Naive thymus-derived CD4-positive, alpha-beta T cell (primary cell): ENCODE data around the gene OSBPL8. TPM values are rescaled to one million over a fixed set of nuclear protein-coding genes. Genes with fewer than 3 reads are reported as not detected.

Experiments
- ATAC-seq: fragments of 150-1000 bp; cut with Tn5 transposase; 2 replicates; pipeline ENCODE4 v1.10.0; 2021; ENCODE audit warnings: mild to moderate bottlenecking, moderate library complexity
- CTCF ChIA-PET: fragments of 350-600 bp; sonication (Branson Sonifier 250); formaldehyde crosslinking; loops from one replicate; lab custom pipeline; 2021; ENCODE audit warnings: antibody characterized with exemption; lab: Charles Lee
- POLR2A ChIA-PET: fragments of 350-600 bp; sonication (Branson Sonifier 250); formaldehyde crosslinking; loops from one replicate; lab custom pipeline; 2021; ENCODE audit warnings: antibody characterized with exemption, inconsistent platforms; lab: Charles Lee
- DNase-seq, 9 donors: peaks; one replicate each; pipeline versions ENCODE4 v3.0.0 to v3.0.0-alpha.2; 2020 to 2022; ENCODE audit warnings: mixed read lengths in 1 of 9
- H3K27ac ChIP-seq: one replicate; pipeline ENCODE4 v1.7.0; 2013; ENCODE audit warnings: mild to moderate bottlenecking, low read depth, low read length, moderate library complexity
- H3K27me3 ChIP-seq, 2 donors: one replicate each; pipeline ENCODE4 v1.7.0; 2013; ENCODE audit warnings: low read length in 2 of 2, mild to moderate bottlenecking in 2 of 2, moderate library complexity in 2 of 2; ENCODE audit not compliant: control insufficient read depth in 2 of 2, insufficient read depth in 2 of 2
- H3K36me3 ChIP-seq, 3 experiments: 1 replicate in 2 of 3; 2 replicates in 1 of 3; pipeline ENCODE4 v1.7.0; 2013; ENCODE audit warnings: low read length in 3 of 3, mild to moderate bottlenecking in 3 of 3, moderate library complexity in 1 of 3; ENCODE audit not compliant: insufficient read depth in 3 of 3, control insufficient read depth in 2 of 3
- H3K4me1 ChIP-seq, 2 donors: one replicate each; pipeline ENCODE4 v1.7.0; 2013; ENCODE audit warnings: low read length in 2 of 2, mild to moderate bottlenecking in 2 of 2, moderate library complexity in 1 of 2; ENCODE audit not compliant: control insufficient read depth in 2 of 2, insufficient read depth in 2 of 2
- H3K4me3 ChIP-seq: 2 replicates; pipeline ENCODE4 v1.7.0; 2013; ENCODE audit warnings: mild to moderate bottlenecking, low read length
- H3K9me3 ChIP-seq, 3 experiments: 1 replicate in 2 of 3; 2 replicates in 1 of 3; pipeline ENCODE4 v1.7.0; 2013; ENCODE audit warnings: low read length in 3 of 3; ENCODE audit not compliant: control insufficient read depth in 2 of 3
- H3K27ac Mint-ChIP-seq, 9 donors: one replicate each; pipeline ENCODE4 v1.8.0; 2020 to 2022; ENCODE audit warnings: mixed read lengths in 9 of 9, mild to moderate bottlenecking in 8 of 9, moderate library complexity in 5 of 9, inconsistent platforms in 2 of 9
- H3K27me3 Mint-ChIP-seq, 5 donors: one replicate each; pipeline ENCODE4 v1.8.0; 2021 to 2022; ENCODE audit warnings: mixed read lengths in 5 of 5, mild to moderate bottlenecking in 1 of 5
- H3K36me3 Mint-ChIP-seq, 5 donors: one replicate each; pipeline ENCODE4 v1.8.0; 2020 to 2022; ENCODE audit warnings: mixed read lengths in 5 of 5, mild to moderate bottlenecking in 3 of 5, inconsistent platforms in 1 of 5
- H3K4me1 Mint-ChIP-seq, 7 donors: one replicate each; pipeline ENCODE4 v1.8.0; 2020 to 2022; ENCODE audit warnings: mixed read lengths in 7 of 7, mild to moderate bottlenecking in 3 of 7, inconsistent platforms in 1 of 7
- H3K4me3 Mint-ChIP-seq, 10 donors: one replicate each; pipeline ENCODE4 v1.8.0; 2020 to 2022; ENCODE audit warnings: mild to moderate bottlenecking in 10 of 10, mixed read lengths in 10 of 10, moderate library complexity in 6 of 10, inconsistent platforms in 2 of 10
- H3K9me3 Mint-ChIP-seq, 11 donors: one replicate each; pipeline ENCODE4 v1.8.0; 2020 to 2022; ENCODE audit warnings: mixed read lengths in 11 of 11, mild to moderate bottlenecking in 4 of 11, inconsistent platforms in 1 of 11, moderate library complexity in 1 of 11
- intact Hi-C, 2 donors: fragments of 100-400 bp; cut with micrococcal nuclease; formaldehyde crosslinking; loops; one replicate each; pipeline ENCODE4 v1.15.1; 2023
- polyA plus RNA-seq, 2 donors: library from polyadenylated mRNA; unstranded; fragments of 300-500 nt; fragmentation: Illumina TruSeq; gene quantifications; one replicate each; pipeline ENCODE4 v1.2.3, GENCODE V29; 2021
- total RNA-seq, 6 experiments: library from RNA in 5 of 6; stranded (reverse) in 5 of 6; gene quantifications; 1 replicate in 5 of 6; 2 replicates in 1 of 6; pipeline ENCODE4 v1.2.3 and lab custom pipeline; 2021 to 2026

OSBPL8 gene
- total and polyA plus RNA-seq, 7 experiments from 2014 or later: 113 to 157 (median 122) TPM

GRCh38 chr12:76529226-76529918 is 30.2 kb downstream of the OSBPL8 start:
- H3K4me1 Mint-ChIP-seq: peaks cover 8 to 78% (median 65%) of the 10 kb centered on the region in 7 donors
- POLR2A ChIA-PET: interaction anchor here (1.8 kb wide), 1 partner anchor 30 kb away, joined by 8 read pairs; the partner anchor contains the start of gene OSBPL8
- peaks cover 0 to 4% (median 0%) of the 10 kb centered on the region in 11 donors for H3K9me3 Mint-ChIP-seq
- H3K27me3 ChIP-seq: no peaks in the 10 kb centered on the region
- H3K36me3 ChIP-seq: no peaks in the 10 kb centered on the region
- H3K4me3 ChIP-seq: no peak overlapping the region
- no peaks in the 10 kb centered on the region for H3K9me3 ChIP-seq
- DNase-seq (no peak), ATAC-seq (peak; percentile 26)
- peak overlapping the region in 2 of 10 donors; percentile 12 to 13 for H3K4me3 Mint-ChIP-seq
- peaks cover 8 to 46% (median 35%) of the 10 kb centered on the region in 5 donors for H3K36me3 Mint-ChIP-seq
- peaks cover 0 to 8% of the 10 kb centered on the region in 2 donors for H3K4me1 ChIP-seq
- peak overlapping the region in 2 of 9 donors; percentile 1 to 51 for H3K27ac Mint-ChIP-seq
- CTCF ChIA-PET: no interaction called here
- H3K27me3 Mint-ChIP-seq: no peaks in the 10 kb centered on the region
- H3K27ac ChIP-seq: no peak overlapping the region
- intact Hi-C loops: no loop called here

- DNase-seq: no peak
- no peaks in the 10 kb centered on the region for H3K9me3 ChIP-seq
- no peaks in the 10 kb centered on the region for H3K27me3 ChIP-seq
- H3K9me3 Mint-ChIP-seq: peaks cover 0 to 27% (median 4%) of the 10 kb centered on the region in 11 donors
- no peak for ATAC-seq
- CTCF ChIA-PET: no interaction called here
- H3K4me1 ChIP-seq: no peaks in the 10 kb centered on the region
- H3K27ac ChIP-seq: no peak overlapping the region
- no peak overlapping the region for H3K4me3 ChIP-seq
- POLR2A ChIA-PET: no interaction called here
- peaks cover 15 to 75% (median 52%) of the 10 kb centered on the region in 5 donors for H3K36me3 Mint-ChIP-seq
- H3K36me3 ChIP-seq: no peaks in the 10 kb centered on the region
- peaks cover 33 to 81% (median 66%) of the 10 kb centered on the region in 7 donors for H3K4me1 Mint-ChIP-seq
- no peaks in the 10 kb centered on the region for H3K27me3 Mint-ChIP-seq
- peak overlapping the region in 1 of 9 donors; percentile 43 for H3K27ac Mint-ChIP-seq
- peak overlapping the region in 2 of 10 donors; percentile 7 to 20 for H3K4me3 Mint-ChIP-seq
- intact Hi-C loops: loop anchor here in 1 of 2 donors (5.0 kb wide), 1 partner anchor 34 kb away; the partner anchor contains the start of gene OSBPL8
Measured at GRCh38 chr12:76523408-76523807, 36.2 kb downstream of the OSBPL8 start.

DNA sequence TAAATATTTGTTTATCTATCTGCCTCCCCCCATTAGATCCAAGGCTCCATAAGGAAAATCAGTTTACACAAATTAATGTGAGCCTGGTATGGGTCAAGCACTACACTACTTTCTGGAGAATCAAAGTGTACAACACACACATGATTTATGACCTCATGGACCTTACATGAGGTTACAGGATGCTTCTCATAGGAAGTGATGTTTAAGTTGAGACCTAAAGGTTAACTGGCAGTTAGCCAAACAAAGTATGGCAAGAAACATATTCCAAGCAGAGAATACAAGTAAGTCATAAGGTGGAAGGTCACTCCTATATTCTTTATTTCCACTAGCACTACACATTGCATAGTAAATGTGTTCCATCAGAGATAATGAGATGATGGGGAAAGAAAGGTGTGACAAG is 39.2 kb downstream of the OSBPL8 start:
- Histone ChIP-seq H3K27me3 (no peaks in the 10 kb centered on the region), H3K9me3 (no peaks in the 10 kb centered on the region), H3K4me3 (no peak overlapping the region), H3K4me1 (no peaks in the 10 kb centered on the region), H3K36me3 (no peaks in the 10 kb centered on the region), H3K27ac (no peak overlapping the region)
- intact Hi-C loops: loop anchor here in 1 of 2 donors (5.0 kb wide), 1 partner anchor 37 kb away; the partner anchor contains the start of gene OSBPL8
- Mint-ChIP-seq H3K27ac (peak overlapping the region in 2 of 9 donors; percentile 50 to 65), H3K4me3 (peak overlapping the region in 2 of 10 donors; percentile 18 to 32), H3K4me1 (peaks cover 33 to 88% (median 60%) of the 10 kb centered on the region in 7 donors), H3K36me3 (peaks cover 16 to 72% (median 59%) of the 10 kb centered on the region in 5 donors), H3K27me3 (no peaks in the 10 kb centered on the region), H3K9me3 (peaks cover 0 to 33% (median 4%) of the 10 kb centered on the region in 11 donors)
- ATAC-seq (no peak), DNase-seq (no peak)
- ChIA-PET CTCF (no interaction called here), POLR2A (no interaction called here)

DNA sequence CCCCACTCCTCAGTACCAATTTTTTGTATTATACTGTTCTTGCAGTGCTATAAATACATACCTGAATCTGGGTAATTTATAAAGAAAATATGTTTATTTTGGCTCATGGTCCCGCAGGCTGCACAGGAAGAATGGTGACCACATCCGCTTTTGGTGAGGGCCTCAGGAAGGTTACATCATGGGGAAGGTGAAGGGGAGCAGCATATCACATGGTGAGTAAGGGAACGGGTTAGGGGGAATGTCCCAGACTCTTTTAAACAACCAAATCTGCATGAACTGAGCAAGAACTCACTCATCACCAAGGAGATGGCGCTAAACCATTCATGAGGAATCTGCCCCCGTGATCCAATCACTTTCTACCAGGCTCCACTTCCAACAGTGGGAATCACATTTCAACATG is 40.0 kb downstream of the OSBPL8 start:
- peaks cover 21 to 73% (median 64%) of the 10 kb centered on the region in 5 donors for H3K36me3 Mint-ChIP-seq
- DNase-seq (peak in 1 of 9 donors; percentile 4), ATAC-seq (peak; percentile 54)
- CTCF ChIA-PET: no interaction called here
- Histone ChIP-seq H3K27me3 (no peaks in the 10 kb centered on the region), H3K36me3 (no peaks in the 10 kb centered on the region), H3K9me3 (no peaks in the 10 kb centered on the region), H3K4me3 (no peak overlapping the region), H3K4me1 (no peaks in the 10 kb centered on the region), H3K27ac (no peak overlapping the region)
- H3K4me3 Mint-ChIP-seq: peak overlapping the region in 7 of 10 donors; percentile 2 to 43 (median 14)
- peaks cover 36 to 87% (median 67%) of the 10 kb centered on the region in 7 donors for H3K4me1 Mint-ChIP-seq
- intact Hi-C loops: no loop called here
- H3K27ac Mint-ChIP-seq: peak overlapping the region in 5 of 9 donors; percentile 1 to 76 (median 40)
- no peaks in the 10 kb centered on the region for H3K27me3 Mint-ChIP-seq
- POLR2A ChIA-PET: interaction anchor here (0.7 kb wide), 1 partner anchor 75 kb away, joined by 3 read pairs; no protein-coding TSS in a partner anchor
- H3K9me3 Mint-ChIP-seq: peaks cover 0 to 35% (median 4%) of the 10 kb centered on the region in 11 donors

DNA sequence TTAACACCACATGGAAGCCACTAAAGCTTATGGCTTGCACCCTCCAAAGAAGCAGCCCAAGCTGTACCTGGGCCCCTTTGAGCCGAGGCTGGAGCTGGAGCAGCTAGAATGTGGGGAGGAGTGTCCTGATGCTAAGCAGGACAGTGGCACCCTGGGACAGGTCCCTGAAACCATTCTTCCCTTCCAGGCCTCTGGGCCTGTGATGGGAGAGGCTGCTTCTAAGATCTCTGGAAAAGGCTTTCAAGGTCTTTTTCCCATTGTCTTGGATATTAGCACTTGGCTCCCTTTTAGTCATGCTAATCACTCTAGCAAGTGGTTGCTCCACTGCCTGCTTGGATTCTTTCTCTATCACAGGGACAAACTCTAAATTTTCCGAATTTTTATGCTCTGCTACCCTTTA is 40.9 kb downstream of the OSBPL8 start:
- no peaks in the 10 kb centered on the region for H3K27me3 Mint-ChIP-seq
- peak overlapping the region in 5 of 9 donors; percentile 1 to 54 (median 21) for H3K27ac Mint-ChIP-seq
- H3K4me1 Mint-ChIP-seq: peaks cover 36 to 83% (median 70%) of the 10 kb centered on the region in 7 donors
- ChIA-PET CTCF (no interaction called here), POLR2A (no interaction called here)
- H3K9me3 Mint-ChIP-seq: peaks cover 1 to 39% (median 5%) of the 10 kb centered on the region in 11 donors
- H3K4me3 Mint-ChIP-seq: peak overlapping the region in 4 of 10 donors; percentile 2 to 40 (median 22)
- Histone ChIP-seq H3K4me3 (no peak overlapping the region), H3K4me1 (no peaks in the 10 kb centered on the region), H3K9me3 (no peaks in the 10 kb centered on the region), H3K27ac (no peak overlapping the region), H3K27me3 (no peaks in the 10 kb centered on the region), H3K36me3 (no peaks in the 10 kb centered on the region)
- peaks cover 21 to 69% (median 66%) of the 10 kb centered on the region in 5 donors for H3K36me3 Mint-ChIP-seq
- peak; percentile 10 for ATAC-seq
- DNase-seq: no peak
- intact Hi-C loops: no loop called here

DNA sequence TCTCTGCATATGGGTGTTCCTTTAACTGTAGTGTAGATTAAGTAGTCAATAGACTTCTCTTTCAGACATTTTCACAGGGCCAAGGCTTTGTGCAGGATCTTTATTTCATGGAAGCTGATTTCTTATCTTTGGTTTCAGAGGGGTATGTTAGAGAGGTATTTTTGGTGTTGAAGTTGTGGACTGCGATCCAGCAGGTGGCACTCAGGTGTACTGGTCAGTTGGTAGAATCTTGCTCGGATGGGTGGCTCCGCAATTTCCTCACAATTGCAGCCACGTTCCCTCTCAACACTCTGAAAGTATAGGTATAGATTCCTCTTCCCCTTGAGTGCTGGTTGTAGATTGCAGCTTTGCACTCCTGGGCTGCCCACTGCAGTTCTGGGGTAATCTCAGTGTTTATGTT is 44.3 kb downstream of the OSBPL8 start:
- Mint-ChIP-seq H3K4me1 (peaks cover 20 to 76% (median 58%) of the 10 kb centered on the region in 7 donors), H3K4me3 (no peak overlapping the region), H3K36me3 (peaks cover 10 to 60% (median 58%) of the 10 kb centered on the region in 5 donors), H3K27ac (peak overlapping the region in 1 of 9 donors; percentile 34), H3K27me3 (no peaks in the 10 kb centered on the region), H3K9me3 (peaks cover 0 to 30% (median 12%) of the 10 kb centered on the region in 11 donors)
- no peaks in the 10 kb centered on the region for H3K36me3 ChIP-seq
- H3K4me1 ChIP-seq: no peaks in the 10 kb centered on the region
- intact Hi-C loops: no loop called here
- H3K9me3 ChIP-seq: peaks cover 0 to 4% (median 0%) of the 10 kb centered on the region in 3 experiments
- H3K27ac ChIP-seq: no peak overlapping the region
- DNase-seq (no peak), ATAC-seq (no peak)
- ChIA-PET POLR2A (interaction anchor here (1.6 kb wide), 1 partner anchor 43 kb away, joined by 4 read pairs; no protein-coding TSS in a partner anchor), CTCF (no interaction called here)
- H3K27me3 ChIP-seq: no peaks in the 10 kb centered on the region
- no peak overlapping the region for H3K4me3 ChIP-seq
